NOMO-1 (cell line): Measurements from ENCODE around the gene LOXL3.
A peak's percentile ranks its signal among the peaks of the same experiment; 100 is the strongest.
"Not testable (repeated sequence)": the region's sequence is repeated elsewhere in the genome, so short reads cannot be mapped to it uniquely, and the experiment has no call there.

Source experiments
- DNase-seq, 2 experiments: peaks; one replicate each; lab custom pipeline; 2025; ENCODE audit not compliant: unreplicated experiment in 2 of 2; lab: John Stamatoyannopoulos, UW

The LOXL3 gene

DNA sequence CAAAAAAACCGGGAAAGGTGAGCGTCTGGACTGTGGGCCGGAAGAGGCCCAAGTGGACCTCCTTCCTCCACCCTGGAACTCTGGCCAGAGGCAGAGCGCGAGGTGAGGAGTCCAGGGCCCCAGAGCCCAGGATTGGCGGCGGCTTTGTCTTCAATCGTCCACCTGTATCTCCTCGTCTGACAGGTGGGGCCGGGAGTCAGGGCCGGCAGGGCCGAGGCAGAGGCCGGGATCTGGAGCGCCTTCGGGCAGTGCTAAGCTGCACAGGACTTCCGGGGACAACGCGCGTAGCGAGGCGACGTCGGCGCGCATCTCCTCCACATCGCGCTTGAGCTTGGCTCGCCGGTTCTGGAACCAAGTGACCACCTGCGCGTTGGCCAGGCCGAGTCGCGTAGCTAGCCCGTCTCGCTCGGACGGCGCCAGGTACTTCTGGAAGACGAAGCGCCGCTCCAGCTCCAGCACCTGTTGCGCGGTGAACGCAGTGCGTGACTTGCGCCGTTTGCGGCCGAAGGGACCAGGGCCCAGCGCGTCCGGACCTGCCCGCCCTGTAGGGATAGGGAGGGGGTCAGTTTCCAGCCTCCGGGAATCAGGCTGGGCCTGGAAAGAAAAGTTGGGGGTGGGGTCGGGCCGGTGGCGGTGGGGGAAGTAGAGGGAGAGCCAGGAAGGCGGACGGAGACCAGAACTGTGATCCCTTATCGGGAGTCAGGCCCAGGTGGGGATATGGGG is 55.8 kb downstream of the LOXL3 start:
- no peak for DNase-seq

DNA sequence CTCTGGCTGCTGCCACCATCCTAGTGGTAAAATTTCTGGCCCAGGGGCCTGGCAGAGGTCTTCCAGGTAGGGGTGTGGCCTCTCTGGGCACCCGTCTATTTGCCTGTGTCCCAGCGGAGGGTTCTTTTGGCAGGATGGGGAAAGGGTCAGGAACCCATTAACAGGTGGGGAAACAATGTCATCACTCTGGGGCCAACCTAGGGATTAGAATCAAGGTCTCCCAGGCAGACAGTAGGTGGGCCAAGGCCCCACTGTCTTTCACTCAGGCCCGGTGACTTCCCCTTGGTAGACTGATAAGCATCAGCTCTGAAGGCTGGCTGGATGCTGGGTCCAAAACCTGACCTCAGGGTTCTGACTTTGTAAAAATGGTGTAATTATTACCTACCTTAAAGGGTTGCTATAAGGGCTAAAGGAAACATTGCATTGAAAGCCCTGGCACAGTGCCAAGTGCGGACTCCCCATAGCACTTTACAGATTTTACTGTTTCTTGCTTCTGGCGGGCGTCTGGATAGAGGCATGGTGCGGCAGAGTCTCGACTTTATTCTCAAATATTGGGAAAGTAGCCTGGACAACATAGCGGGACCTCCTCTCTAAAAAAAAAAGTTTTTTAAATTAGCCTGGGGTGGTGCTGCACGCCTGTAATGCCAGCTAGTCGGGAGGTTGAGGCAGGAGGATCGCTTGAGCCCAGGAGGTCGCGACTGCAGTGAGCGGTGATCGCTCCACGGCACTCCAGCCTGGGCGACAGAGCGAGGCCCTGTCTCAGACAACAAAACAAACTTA is 56.6 kb downstream of the LOXL3 start:
- no peak for DNase-seq

DNA sequence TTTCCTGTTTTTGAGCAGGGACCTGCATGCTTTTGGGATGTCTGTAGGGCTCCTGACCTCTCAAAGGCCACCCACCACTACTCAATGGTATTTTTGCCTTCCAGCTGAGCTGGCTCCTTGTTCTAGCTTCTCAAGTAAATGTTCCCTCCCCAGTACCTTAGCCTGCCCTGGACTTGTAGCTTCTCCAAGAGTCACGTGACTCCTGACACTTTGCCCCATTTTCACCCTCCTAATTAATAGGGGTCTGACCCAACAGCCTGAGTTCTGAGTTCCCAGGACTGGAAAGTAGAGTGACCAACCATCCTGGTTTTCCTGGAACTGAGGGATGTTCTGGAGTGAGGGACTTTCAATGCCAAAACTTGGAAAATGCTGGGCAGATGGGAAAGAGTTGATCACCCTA is 58.3 kb downstream of the LOXL3 start:
- DNase-seq, result no peak

DNA sequence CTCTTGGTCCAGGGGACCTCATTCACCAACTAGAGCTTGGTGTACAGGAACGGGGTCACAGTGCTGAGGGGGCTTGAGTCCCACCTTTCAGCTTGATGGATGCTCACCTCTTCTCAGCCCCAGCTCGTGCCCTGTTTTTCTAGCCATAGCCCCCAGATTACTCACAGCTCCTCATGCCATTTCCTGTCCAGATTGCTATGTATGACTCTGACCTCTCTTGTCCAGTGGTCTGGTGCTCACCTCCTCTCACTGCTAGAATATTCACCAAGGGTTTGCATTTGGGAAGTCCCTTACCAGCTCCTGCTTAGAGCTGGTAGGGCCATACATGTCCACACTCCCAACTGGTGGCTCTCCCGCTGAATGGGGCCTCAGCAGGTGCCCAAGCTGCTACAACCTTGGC is 60.2 kb downstream of the LOXL3 start:
- no peak for DNase-seq

DNA sequence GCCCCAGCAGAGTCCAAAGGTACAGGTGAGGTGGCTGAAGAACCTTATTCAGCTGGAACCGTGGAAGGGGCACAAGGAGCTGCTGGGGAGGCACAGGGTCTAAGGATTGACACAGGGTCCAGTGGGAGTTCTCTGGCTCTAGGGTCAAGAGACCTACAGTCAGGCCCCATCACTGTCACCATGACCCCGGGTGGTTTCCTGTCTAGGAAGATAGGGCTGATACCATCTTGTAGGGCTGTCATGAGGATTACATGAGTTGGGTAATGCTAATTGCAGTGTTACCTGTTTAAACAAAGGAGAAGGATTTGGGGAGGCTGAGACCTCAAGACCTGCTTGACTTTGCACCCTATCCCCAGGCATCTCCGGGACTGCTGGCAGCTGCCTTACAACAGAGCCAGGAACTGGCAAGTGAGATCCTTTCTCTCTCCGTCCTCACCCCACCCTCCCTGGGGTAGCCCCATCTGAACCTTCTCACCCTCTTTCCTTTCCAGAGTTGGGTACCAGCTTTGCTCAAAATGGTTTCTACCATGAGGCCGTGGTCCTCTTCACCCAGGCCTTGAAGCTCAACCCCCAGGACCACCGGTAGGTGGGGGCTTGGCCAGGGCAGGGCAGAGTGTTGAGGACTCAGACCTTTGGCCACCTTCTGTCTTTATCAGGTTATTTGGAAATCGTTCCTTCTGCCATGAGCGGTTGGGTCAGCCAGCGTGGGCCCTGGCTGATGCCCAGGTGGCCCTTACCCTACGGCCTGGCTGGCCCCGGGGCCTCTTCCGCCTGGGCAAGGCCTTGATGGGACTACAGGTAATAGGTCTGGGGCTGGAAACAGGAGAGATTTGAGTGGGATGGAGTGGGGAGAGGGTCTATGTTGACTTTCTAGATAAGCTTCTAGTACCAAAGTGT is 61.8 kb downstream of the LOXL3 start:
- no peak for DNase-seq

DNA sequence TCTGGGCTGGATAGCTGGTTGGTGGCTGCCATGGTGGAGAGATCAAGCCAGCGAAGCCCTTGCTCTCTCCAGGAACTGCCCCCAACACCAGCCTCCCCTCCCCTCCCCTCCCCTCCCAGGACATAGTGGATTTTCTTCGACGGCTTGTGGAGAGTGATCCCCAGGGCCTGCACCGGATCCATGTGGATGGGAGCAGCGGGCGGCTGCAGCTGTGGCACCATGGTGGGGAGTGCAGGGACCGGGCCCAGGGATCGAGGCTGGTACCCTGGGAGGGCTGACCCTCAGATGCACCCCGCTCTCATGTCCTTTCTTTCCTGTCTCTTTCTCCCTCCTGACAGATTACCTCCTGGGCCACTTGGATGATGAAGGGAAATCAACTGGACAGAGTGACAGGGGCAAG is 63.8 kb downstream of the LOXL3 start:
- no peak for DNase-seq

DNA sequence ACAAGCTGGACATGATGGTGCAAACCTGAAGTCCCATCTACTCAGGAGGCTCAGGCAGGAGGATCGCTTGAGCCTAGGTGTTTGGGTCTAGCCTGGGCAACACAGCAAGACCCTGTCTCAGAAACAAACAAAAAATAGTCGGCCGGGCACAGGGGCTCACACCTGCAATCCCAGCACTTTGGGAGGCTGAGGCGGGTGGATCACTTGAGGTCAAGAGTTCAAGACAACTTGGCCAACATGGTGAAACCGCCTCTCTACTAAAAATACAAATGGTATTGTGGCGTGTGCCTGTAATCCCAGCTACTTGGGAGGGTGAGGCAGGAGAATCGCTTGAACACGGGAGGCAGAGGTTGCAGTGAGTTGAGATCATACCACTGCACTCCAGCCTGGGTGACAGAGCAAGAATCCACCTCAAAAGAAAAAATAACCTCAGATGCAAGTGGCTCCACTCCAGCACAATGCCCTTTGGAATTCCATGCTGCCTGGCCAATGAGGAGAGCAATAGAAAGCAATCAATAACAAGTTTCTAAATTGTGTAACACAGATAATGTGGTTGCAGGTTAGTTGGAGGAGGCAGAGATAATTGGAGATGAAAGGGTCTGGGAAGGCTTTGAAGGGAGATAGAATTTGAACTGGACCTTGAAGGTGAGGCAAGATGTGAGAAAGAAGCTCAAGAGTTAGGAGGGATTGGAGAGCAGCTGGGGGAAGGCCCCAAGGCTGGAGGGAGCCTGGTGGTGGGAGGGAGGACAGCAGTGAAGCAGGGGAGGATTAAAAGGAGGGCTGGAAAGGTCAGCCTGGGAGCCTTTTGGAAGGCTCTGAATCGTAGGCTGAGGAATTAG is 64.9 kb downstream of the LOXL3 start:
- DNase-seq, result no peak

DNA sequence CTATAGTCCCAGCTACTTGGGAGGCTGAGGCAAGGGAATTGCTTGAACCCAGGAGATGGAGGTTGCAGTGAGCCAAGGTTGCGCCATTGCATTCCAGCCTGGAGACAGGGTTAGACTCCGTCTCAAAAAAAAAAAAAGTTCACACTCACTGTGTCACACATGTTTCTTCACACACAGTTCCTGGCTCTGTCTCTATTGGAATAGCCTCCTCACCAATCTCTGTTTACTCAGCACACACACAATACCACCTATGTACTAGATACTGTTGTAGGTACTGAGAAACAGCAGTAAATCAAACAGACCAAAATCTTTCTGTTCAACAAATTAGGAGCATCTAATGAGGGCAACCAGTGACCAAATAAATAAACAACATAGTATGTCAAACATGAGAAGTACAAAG is 67.6 kb downstream of the LOXL3 start:
- no peak for DNase-seq

DNA sequence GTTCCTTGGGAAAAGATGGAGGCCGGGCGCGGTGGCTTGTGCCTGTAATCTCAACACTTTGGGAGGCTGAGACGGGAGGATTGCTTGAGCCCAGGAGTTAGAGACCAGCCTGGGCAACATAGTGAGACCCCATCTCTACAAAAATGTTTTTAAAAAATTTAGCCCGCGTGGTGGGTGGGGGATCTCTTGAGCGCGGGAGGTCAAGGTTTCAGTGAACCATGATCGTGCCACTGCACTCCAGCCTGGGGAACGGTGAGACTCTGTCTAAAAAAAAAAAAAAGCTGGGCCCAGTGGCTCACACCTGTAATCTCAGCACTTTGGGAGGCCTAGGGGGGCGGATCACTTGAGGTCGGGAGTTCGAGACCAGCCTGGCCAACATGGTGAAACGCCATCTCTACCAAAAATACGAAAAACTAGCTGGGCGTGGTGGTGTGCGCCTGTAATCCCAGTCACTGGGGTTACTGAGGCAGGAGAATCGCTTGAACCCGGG is 70.0 kb downstream of the LOXL3 start:
- DNase-seq, result not testable (repeated sequence)

DNA sequence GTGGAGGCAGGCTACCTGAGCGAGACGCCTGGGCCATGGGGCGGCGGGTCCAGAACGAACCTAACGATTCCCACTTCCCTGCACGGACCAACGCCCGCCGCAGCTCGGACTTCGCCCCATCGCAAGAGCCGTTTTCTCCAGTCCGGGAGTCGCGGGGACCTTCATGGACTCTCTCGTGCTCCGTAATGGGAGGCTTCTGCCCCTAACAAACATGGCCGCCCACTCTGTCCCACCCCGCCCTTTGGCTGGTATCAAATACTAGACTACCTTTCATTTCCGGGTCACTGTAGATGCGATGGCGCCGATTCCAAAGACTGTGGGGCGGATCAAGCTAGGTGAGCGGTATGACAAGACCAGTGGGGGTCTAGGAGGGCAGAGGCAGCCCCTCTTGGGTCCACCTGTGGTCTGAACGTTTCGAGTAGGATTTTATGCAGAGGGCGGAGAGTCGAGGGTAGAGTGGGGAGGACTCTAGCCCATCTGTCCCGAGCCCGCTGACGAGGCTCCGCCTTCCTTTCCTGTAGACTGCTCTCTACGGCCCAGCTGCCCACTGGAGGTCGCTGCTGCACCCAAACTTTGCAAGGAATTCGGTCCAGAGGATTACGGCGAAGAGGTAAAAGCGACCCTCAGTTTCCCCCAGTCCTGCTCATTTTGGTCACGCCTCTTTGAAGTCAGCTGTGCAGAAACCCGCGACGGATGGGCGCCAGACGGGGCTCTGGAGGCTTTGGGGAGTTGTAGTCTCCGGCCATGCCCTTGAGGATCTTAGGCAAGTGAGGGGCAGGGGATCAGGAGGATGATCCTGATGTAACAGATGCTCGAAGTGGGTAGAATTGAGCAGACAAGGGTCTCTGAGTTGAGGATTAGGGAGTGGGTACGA is 70.7 kb downstream of the LOXL3 start, which contains the start of the genes CCDC142 and TTC31:
Gene CCDC142, minus strand, starts transcription at position 198 of the 874 bp plus-strand sequence. Its CDS starts 161 bp downstream, at position 37.
Gene TTC31, plus strand, starts transcription at position 281 of the 874 bp plus-strand sequence. Its CDS starts 15 bp downstream, at position 296.
- DNase-seq, result peak; percentile 94 to 97
